SU-DHL-6 (cell line): ENCODE data around the gene FOXQ1.
"Not testable (repeated sequence)": the region's sequence is repeated elsewhere in the genome, so short reads cannot be mapped to it uniquely, and the experiment has no call there.

Experiments used
- H2AFZ ChIP-seq: fragments of 200-600 bp; sonication (generic); 2 replicates; pipeline ENCODE4 v1.6.1; 2014; ENCODE audit warnings: low read depth, mild to moderate bottlenecking, moderate library complexity, mixed read lengths, antibody characterized with exemption, low read length; ENCODE audit not compliant: severe bottlenecking
- H3F3A ChIP-seq: fragments of 200-600 bp; shearing (Covaris generic); 2 replicates; pipeline ENCODE4 v1.6.0; 2016; ENCODE audit warnings: antibody characterized with exemption, mild to moderate bottlenecking; ENCODE audit not compliant: insufficient read depth
- H3K27ac ChIP-seq: fragments of 200-600 bp; sonication (generic); 2 replicates; pipeline ENCODE4 v1.5.1; 2016; ENCODE audit warnings: low read depth, mild to moderate bottlenecking, low read length, moderate library complexity, mixed read lengths
- H3K27me3 ChIP-seq: fragments of 200-600 bp; sonication (generic), shearing (Covaris generic); 2 replicates; pipeline ENCODE4 v1.6.0; 2014; ENCODE audit warnings: mild to moderate bottlenecking, low read length
- H3K36me3 ChIP-seq: fragments of 200-600 bp; sonication (generic); 2 replicates; pipeline ENCODE4 v1.6.1; 2014; ENCODE audit warnings: mild to moderate bottlenecking, low read length, mixed read lengths
- H3K4me2 ChIP-seq: fragments of 300-600, 200-600 bp; shearing (Covaris generic), sonication (generic); 2 replicates; pipeline ENCODE4 v1.6.0; 2014; ENCODE audit warnings: low read length, low read depth, mild to moderate bottlenecking; ENCODE audit not compliant: poor library complexity, severe bottlenecking
- H3K4me3 ChIP-seq: fragments of 200-600 bp; sonication (generic); 2 replicates; pipeline ENCODE4 v1.5.1; 2014; ENCODE audit warnings: antibody characterized with exemption, low read length, mild to moderate bottlenecking, mixed read lengths; ENCODE audit not compliant: insufficient read depth, poor library complexity, severe bottlenecking
- H3K79me2 ChIP-seq: fragments of 200-600 bp; sonication (generic); 2 replicates; pipeline ENCODE4 v1.6.1; 2014; ENCODE audit warnings: mild to moderate bottlenecking, low read length, moderate library complexity; ENCODE audit not compliant: insufficient read depth
- H3K9ac ChIP-seq: fragments of 200-600 bp; sonication (generic); 2 replicates; pipeline ENCODE4 v1.7.0; 2014; ENCODE audit warnings: mild to moderate bottlenecking, low read length
- H3K9me2 ChIP-seq: fragments of 200-600 bp; sonication (generic); replicated peaks from 2 replicates; pipeline ENCODE4 v1.6.1; 2014; ENCODE audit warnings: low read length; ENCODE audit not compliant: insufficient read depth
- H3K9me3 ChIP-seq: fragments of 200-600 bp; sonication (generic); 2 replicates; pipeline ENCODE4 v1.6.1; 2014; ENCODE audit warnings: low read length, mixed read lengths; ENCODE audit not compliant: insufficient read depth
- H4K20me1 ChIP-seq: fragments of 200-600 bp; sonication (generic); 2 replicates; pipeline ENCODE4 v1.6.1; 2014; ENCODE audit warnings: low read depth, mild to moderate bottlenecking, antibody characterized with exemption, low read length, moderate library complexity, mixed read lengths
- CTCF ChIP-seq: fragments of 200-600 bp; sonication (generic); IDR thresholded peaks from one replicate; pipeline ENCODE4 v1.5.1; 2017; ENCODE audit warnings: antibody characterized with exemption, mild to moderate bottlenecking, low read length, moderate library complexity; ENCODE audit not compliant: insufficient read depth, poor library complexity, severe bottlenecking
- EZH2phosphoT487 ChIP-seq: fragments of 200-600 bp; sonication (generic), shearing (Covaris generic); conservative IDR thresholded peaks from 2 replicates; pipeline ENCODE4 v1.6.1; 2018; ENCODE audit warnings: mild to moderate bottlenecking, antibody characterized with exemption, low read length, moderate library complexity, mixed read lengths

FOXQ1 gene

GRCh38 chr6:1349655-1350054 lies 37.8 kb downstream of the FOXQ1 start:
- Histone ChIP-seq H3K4me3 (no peak overlapping the region), H3K36me3 (no peaks in the 10 kb centered on the region), H4K20me1 (no peaks in the 10 kb centered on the region), H3K27me3 (no peaks in the 10 kb centered on the region), H2AFZ (no peak overlapping the region), H3K27ac (no peak overlapping the region), H3F3A (no peaks in the 10 kb centered on the region), H3K9me3 (0 out of 2 replicates have a peak, but pooled peaks cover 8% of the 10 kb centered on the region), H3K4me2 (no peak overlapping the region), H3K9me2 (no peaks in the 10 kb centered on the region), H3K9ac (no peak overlapping the region), H3K79me2 (no peaks in the 10 kb centered on the region)
- no peak for TF ChIP-seq CTCF
- TF ChIP-seq EZH2phosphoT487, result no peak

GRCh38 chr6:1351381-1352008 lies 39.6 kb downstream of the FOXQ1 start:
- Histone ChIP-seq H3K27me3 (no peaks in the 10 kb centered on the region), H3K4me2 (no peak overlapping the region), H3K4me3 (no peak overlapping the region), H3K36me3 (no peaks in the 10 kb centered on the region), H4K20me1 (no peaks in the 10 kb centered on the region), H2AFZ (no peak overlapping the region), H3K79me2 (no peaks in the 10 kb centered on the region), H3K9ac (no peak overlapping the region), H3F3A (no peaks in the 10 kb centered on the region), H3K27ac (no peak overlapping the region), H3K9me3 (0 out of 2 replicates have a peak, but pooled peaks cover 8% of the 10 kb centered on the region), H3K9me2 (no peaks in the 10 kb centered on the region)
- TF ChIP-seq CTCF, result no peak
- TF ChIP-seq EZH2phosphoT487, result no peak

- H3K4me3 ChIP-seq, H3K9me2 ChIP-seq, H3K36me3 ChIP-seq, H3F3A ChIP-seq, H3K79me2 ChIP-seq, H4K20me1 ChIP-seq, H3K27me3 ChIP-seq, H2AFZ ChIP-seq, H3K4me2 ChIP-seq, H3K9me3 ChIP-seq, H3K27ac ChIP-seq, H3K9ac ChIP-seq: not testable (repeated sequence)
Measured at GRCh38 chr6:1355068-1355467, 43.2 kb downstream of the FOXQ1 start.

GRCh38 chr6:1361717-1362116 lies 49.8 kb downstream of the FOXQ1 start:
- H3K9me3 ChIP-seq, H3K36me3 ChIP-seq, H3K4me3 ChIP-seq, H3K4me2 ChIP-seq, H4K20me1 ChIP-seq, H3K27ac ChIP-seq, H2AFZ ChIP-seq, H3K9me2 ChIP-seq, H3K79me2 ChIP-seq, H3K9ac ChIP-seq, H3K27me3 ChIP-seq, H3F3A ChIP-seq: not testable (repeated sequence)
